Heart right ventricle (tissue), 16 donors: Measurements from ENCODE around the gene CSNK1D. TPM values are rescaled to one million over a fixed set of nuclear protein-coding genes. Genes with fewer than 3 reads are reported as not detected.
"Not testable (repeated sequence)": the region's sequence is repeated elsewhere in the genome, so short reads cannot be mapped to it uniquely, and the experiment has no call there.

Experiments
- ATAC-seq, 8 donors: fragments of 200-7000 bp; cut with Tn5 transposase; one replicate each; pipeline ENCODE4 v1.9.1; 2020; ENCODE audit warnings: mild to moderate bottlenecking in 8 of 8, moderate library complexity in 8 of 8, moderate number of reproducible peaks in 1 of 8
- DNase-seq, 2 donors: peaks; one replicate each; pipeline ENCODE4 v3.0.0-alpha.2; 2020
- H3K27ac ChIP-seq, 10 donors: fragments of 200-600 bp; sonication (generic) in 2 of 10; one replicate each; pipeline versions ENCODE4 v1.5.0 to v1.8.0; 2020 to 2022; ENCODE audit warnings: mild to moderate bottlenecking in 3 of 10
- H3K27me3 ChIP-seq, 7 donors: fragments of 200-600 bp; one replicate each; pipeline ENCODE4 v1.8.0; 2021 to 2022; ENCODE audit warnings: mild to moderate bottlenecking in 2 of 7
- H3K36me3 ChIP-seq, 9 donors: fragments of 200-600 bp; sonication (generic) in 1 of 9; one replicate each; pipeline versions ENCODE4 v1.5.0 to v1.8.0; 2020 to 2022; ENCODE audit warnings: mild to moderate bottlenecking in 2 of 9
- H3K4me1 ChIP-seq, 9 donors: fragments of 200-600 bp; sonication (generic) in 1 of 9; one replicate each; pipeline versions ENCODE4 v1.5.0 to v1.8.0; 2020 to 2022; ENCODE audit warnings: mild to moderate bottlenecking in 4 of 9
- H3K4me3 ChIP-seq, 10 donors: fragments of 200-600 bp; sonication (generic) in 2 of 10; one replicate each; pipeline versions ENCODE4 v1.5.0 to v1.8.0; 2020 to 2022; ENCODE audit warnings: mild to moderate bottlenecking in 7 of 10, moderate library complexity in 2 of 10
- H3K9me3 ChIP-seq, 11 donors: fragments of 200-600 bp in 10 of 11; sonication (generic) in 2 of 11; one replicate each; pipeline versions ENCODE4 v1.5.0 to v1.8.0; 2013 to 2022; ENCODE audit warnings: mild to moderate bottlenecking in 2 of 11, control low read depth in 1 of 11, moderate library complexity in 1 of 11
- WGBS, 2 donors: extraction: QIAGEN DNeasy Blood & Tissue Kit; methylation state at CpG; one replicate each; pipeline ENCODE4 v1.1.7; 2013; ENCODE audit warnings: inconsistent platforms in 1 of 2; 5-methylcytosine and 5-hydroxymethylcytosine counted together
- intact Hi-C, 10 donors: fragments of 100-400 bp; cut with DNase I; formaldehyde crosslinking; loops; one replicate each; pipeline versions ENCODE4 v1.11.1 to v1.14.2; 2022
- polyA plus RNA-seq, 2 donors: library from polyadenylated mRNA; stranded (reverse); fragments of 200-250 nt; gene quantifications; one replicate each; pipeline ENCODE4 v1.2.3, GENCODE V29; 2013
- total RNA-seq, 10 donors: library from RNA; stranded (reverse); fragmentation: NEBNext Ultra II Directional in 3 of 10; extraction: Animal tissue kit (Norgen Biotek cat#: 25700) in 3 of 10; gene quantifications; one replicate each; pipeline versions ENCODE4 v1.2.1 to v1.2.4, GENCODE V29; 2021 to 2023
- TF ChIP-seq, protein P1 (sequence below), 9 donors: fragments of 200-600 bp; sonication (generic) in 2 of 9; IDR thresholded peaks; one replicate each; pipeline versions ENCODE4 v1.5.0 to v1.8.0; 2021 to 2022; ENCODE audit warnings: antibody characterized with exemption in 9 of 9, mild to moderate bottlenecking in 5 of 9, moderate library complexity in 1 of 9
- donor health status: Arrhythmogenic right ventricular cardiomyopathy.
- donor health status: ischemic (EF 13 %, LVEDD 7.1; RV severe dilation, severe dysfunction).
- donor health status: healthy with polysubstance abuse.
- donor health status: DM: no; HTN: yes; CAD: no.
- donor health status: DM: no; HTN: no; CAD: no.
- donor health status: ischemic (EF 25% LVEDD 6.9; RV normal size, moderate dysfunction).
- donor health status: ischemic (EF 25% LVEDD 5.7; RV mildly dilated, moderate dysfunction).
- donor health status: healthy.
- donor health status: DM: yes; HTN: yes; CAD: no.
- donor health status: Ischemic cardiomyopathy.
- donor health status: ischemic (EF 35%, LVEDD 5.7; RV mildly dilated, moderate dysfunction).
- donor health status: nonischemic (EF 11% LVEDD 7.7; RV severe dilation, severe dysfunction).
- donor health status: DM: yes; HTN: yes; CAD: no.
- donor health status: PGD.
- donor health status: ischemic (EF 29% LVEDD 5.4; RV normal size, mild dysfunction).
- donor health status: nonischemic (EF 23%, LVEDD 6.1; RV moderate dilation, normal function).

Gene CSNK1D
- total and polyA plus RNA-seq, 12 donors: 54.4 to 72.7 (median 66.8) TPM

DNA sequence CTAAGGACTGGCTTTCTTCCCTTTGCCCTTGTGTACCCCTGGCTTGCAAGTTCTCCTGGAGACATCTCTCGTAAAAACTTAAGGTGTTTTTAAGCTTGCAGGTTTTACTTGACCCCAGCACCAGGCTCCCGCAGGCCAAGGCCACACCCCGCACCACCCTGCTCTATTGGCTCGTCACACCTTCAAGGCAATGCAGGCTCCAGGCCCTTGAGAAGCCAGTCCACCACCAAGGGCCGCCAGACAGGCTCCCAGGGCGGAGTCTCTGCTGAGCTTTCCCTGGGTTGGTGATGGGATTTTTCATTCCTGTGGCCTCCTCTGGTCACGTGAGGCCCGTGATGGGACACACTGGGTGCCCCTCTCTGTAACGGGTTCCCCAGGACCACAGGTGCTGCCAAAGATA is 9.9 kb downstream of the CSNK1D start:
- Histone ChIP-seq H3K27me3 (no peaks in the 10 kb centered on the region), H3K4me1 (peaks cover 13 to 41% (median 30%) of the 10 kb centered on the region in 9 donors), H3K4me3 (no peak overlapping the region), H3K27ac (no peak overlapping the region), H3K36me3 (peaks cover 4 to 94% (median 61%) of the 10 kb centered on the region in 9 donors), H3K9me3 (no peaks in the 10 kb centered on the region)
- TF ChIP-seq, protein P1, sequence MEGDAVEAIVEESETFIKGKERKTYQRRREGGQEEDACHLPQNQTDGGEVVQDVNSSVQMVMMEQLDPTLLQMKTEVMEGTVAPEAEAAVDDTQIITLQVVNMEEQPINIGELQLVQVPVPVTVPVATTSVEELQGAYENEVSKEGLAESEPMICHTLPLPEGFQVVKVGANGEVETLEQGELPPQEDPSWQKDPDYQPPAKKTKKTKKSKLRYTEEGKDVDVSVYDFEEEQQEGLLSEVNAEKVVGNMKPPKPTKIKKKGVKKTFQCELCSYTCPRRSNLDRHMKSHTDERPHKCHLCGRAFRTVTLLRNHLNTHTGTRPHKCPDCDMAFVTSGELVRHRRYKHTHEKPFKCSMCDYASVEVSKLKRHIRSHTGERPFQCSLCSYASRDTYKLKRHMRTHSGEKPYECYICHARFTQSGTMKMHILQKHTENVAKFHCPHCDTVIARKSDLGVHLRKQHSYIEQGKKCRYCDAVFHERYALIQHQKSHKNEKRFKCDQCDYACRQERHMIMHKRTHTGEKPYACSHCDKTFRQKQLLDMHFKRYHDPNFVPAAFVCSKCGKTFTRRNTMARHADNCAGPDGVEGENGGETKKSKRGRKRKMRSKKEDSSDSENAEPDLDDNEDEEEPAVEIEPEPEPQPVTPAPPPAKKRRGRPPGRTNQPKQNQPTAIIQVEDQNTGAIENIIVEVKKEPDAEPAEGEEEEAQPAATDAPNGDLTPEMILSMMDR (IDR thresholded peaks at IDR 0.05): no peak
- DNase-seq (no peak), ATAC-seq (no peak)
- WGBS, 2 donors: 88 to 89% methylated on average over 9 of the region's 9 CpGs
- intact Hi-C loops: no loop called here

DNA sequence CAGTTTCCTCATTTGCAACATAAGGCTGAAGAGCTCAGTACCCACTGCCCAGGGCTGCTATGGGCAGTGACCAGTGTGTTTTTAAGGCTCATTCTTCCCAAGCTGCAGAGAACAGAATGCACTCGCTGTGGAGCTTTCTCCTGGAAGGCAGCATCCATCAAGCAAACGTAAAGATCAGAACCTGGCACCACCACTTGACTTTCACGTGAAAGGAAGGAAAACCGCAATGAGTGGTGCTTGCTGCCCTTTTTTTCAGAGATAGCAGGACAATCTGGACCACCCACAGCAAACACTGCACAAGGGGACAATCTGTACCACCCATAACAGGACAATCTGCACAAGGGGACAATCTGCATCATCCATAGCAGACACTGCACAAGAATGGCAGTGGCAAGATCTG is 11.2 kb downstream of the CSNK1D start:
- TF ChIP-seq, protein P1 (IDR thresholded peaks at IDR 0.05): no peak

DNA sequence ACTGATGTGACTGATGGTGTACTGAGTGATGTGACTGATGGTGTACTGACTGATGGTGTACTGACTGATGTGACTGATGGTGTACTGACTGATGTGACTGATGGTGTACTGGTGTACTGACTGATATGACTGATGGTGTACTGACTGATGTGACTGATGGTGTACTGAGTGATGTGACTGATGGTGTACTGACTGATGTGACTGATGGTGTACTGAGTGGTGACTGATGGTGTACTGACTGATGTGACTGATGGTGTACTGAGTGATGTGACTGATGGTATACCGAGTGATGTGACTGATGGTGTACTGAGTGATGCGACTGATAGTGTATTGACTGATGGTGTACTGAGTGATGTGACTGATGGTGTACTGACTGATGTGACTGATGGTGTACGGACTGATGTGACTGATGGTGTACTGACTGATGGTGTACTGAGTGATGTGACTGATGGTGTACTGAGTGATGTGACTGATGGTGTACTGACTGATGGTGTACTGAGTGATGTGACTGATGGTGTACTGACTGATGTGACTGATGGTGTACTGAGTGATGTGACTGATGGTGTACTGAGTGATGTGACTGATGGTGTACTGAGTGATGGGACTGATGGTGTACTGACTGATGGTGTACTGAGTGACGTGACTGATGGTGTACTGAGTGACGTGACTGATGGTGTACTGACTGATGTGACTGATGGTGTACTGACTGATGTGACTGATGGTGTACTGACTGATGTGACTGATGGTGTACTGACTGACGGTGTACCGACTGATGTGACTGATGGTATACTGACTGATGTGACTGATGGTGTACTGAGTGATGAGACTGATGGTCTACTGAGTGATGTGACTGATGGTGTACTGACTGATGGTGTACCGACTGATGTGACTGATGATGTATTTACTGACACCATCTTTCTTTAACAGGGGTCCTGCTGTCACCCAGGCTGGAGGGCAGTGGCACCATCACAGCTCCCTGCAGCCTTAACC is 13.2 kb downstream of the CSNK1D start:
- H3K4me3 ChIP-seq, H3K27ac ChIP-seq, H3K27me3 ChIP-seq, DNase-seq, H3K9me3 ChIP-seq, ATAC-seq, H3K4me1 ChIP-seq: not testable (repeated sequence)
- WGBS, 2 donors: 86 to 90% methylated on average over 8 of the region's 8 CpGs
- H3K36me3 ChIP-seq: peaks cover 4 to 100% (median 66%) of the 10 kb centered on the region in 9 donors
- intact Hi-C loops: loop anchor here in 1 of 10 donors (5.0 kb wide), 1 partner anchor 57 kb away; the partner anchor contains the start of gene CD7

More for the DNA sequence above, 11.2 kb downstream of the CSNK1D start:
- no peak for DNase-seq
- intact Hi-C loops: no loop called here
- Histone ChIP-seq H3K4me1 (peaks cover 3 to 28% (median 18%) of the 10 kb centered on the region in 9 donors), H3K4me3 (no peak overlapping the region), H3K27me3 (no peaks in the 10 kb centered on the region), H3K27ac (no peak overlapping the region), H3K9me3 (no peaks in the 10 kb centered on the region), H3K36me3 (peaks cover 4 to 99% (median 68%) of the 10 kb centered on the region in 9 donors)
- ATAC-seq: no peak
- 63 to 64% methylated on average over 4 of the region's 4 CpGs for WGBS, 2 donors

DNA sequence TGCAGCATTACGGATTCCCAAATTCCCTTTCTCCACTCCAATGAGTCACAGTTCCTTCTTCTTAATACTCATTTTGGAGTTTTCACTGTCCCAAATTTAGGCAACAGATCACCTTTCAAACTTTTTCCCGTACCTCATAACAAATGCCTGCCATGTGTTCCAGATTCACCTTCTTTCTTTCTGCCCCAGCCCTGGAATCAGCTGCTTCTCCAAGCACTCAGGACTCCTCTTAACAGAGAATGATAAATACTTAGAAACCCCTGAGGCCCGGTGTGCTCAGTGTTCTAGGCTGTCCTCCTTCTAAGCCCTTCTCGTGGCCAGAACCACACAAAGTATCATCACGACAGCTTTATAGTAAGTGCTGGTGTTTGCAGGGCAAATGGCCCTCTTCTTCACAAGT is 14.9 kb downstream of the CSNK1D start:
- TF ChIP-seq, protein P1 (IDR thresholded peaks at IDR 0.05): no peak
- no peak overlapping the region for H3K27ac ChIP-seq
- H3K4me1 ChIP-seq: peaks cover 0 to 9% (median 0%) of the 10 kb centered on the region in 9 donors
- H3K9me3 ChIP-seq: no peaks in the 10 kb centered on the region
- 73 to 79% methylated on average over 5 of the region's 5 CpGs for WGBS, 2 donors
- DNase-seq (no peak), ATAC-seq (no peak)
- H3K36me3 ChIP-seq: peaks cover 0 to 87% (median 51%) of the 10 kb centered on the region in 9 donors
- no peak overlapping the region for H3K4me3 ChIP-seq
- intact Hi-C loops: loop anchor here in 1 of 10 donors (5.0 kb wide), 1 partner anchor 59 kb away; the partner anchor contains the start of gene CD7
- H3K27me3 ChIP-seq: no peaks in the 10 kb centered on the region
